Renal cortex interstitium (tissue), 11 donors: ENCODE data around the gene RNF41. TPM values are rescaled to one million over a fixed set of nuclear protein-coding genes. Genes with fewer than 3 reads are reported as not detected.

Source experiments
- DNase-seq, 11 donors: peaks; one replicate each; pipeline ENCODE4 v3.0.0-alpha.2; 2013; ENCODE audit warnings: low read depth in 9 of 11, low spot score in 4 of 11; ENCODE audit errors: extremely low read depth in 1 of 11
- polyA plus RNA-seq, 3 donors: library from polyadenylated mRNA; unstranded; fragments of 120-200 nt; gene quantifications; one replicate each; pipeline ENCODE4 v1.2.1, GENCODE V29; 2013; ENCODE audit not compliant: insufficient read length in 3 of 3

RNF41 gene
- polyA plus RNA-seq, 3 donors: 43.4 to 44.4 (median 44.1) TPM

- peak; percentile 61 to 88 (median 78) for DNase-seq
These were observed 28.6 kb downstream of the RNF41 start for GRCh38 chr12:56193025-56193578.

- DNase-seq: no peak
These were observed 29.1 kb downstream of the RNF41 start for GRCh38 chr12:56192582-56192981.

- DNase-seq: no peak
These were observed 31.0 kb downstream of the RNF41 start for GRCh38 chr12:56190695-56191155.

GRCh38 chr12:56189918-56190694, 31.6 kb downstream of the RNF41 start:
- peak; percentile 83 to 96 (median 90) for DNase-seq

- peak; percentile 75 to 85 (median 80) for DNase-seq
These were observed 32.4 kb downstream of the RNF41 start, which contains the start of gene SMARCC2 for GRCh38 chr12:56189099-56189917. Gene SMARCC2 (minus strand): TSS chr12:56189483. CDS start chr12:56189461, 22 bp downstream.

GRCh38 chr12:56188778-56189098, 33.0 kb downstream of the RNF41 start:
- no peak for DNase-seq

GRCh38 chr12:56188131-56188777, 33.5 kb downstream of the RNF41 start:
- DNase-seq: no peak

GRCh38 chr12:56186957-56187356, 34.8 kb downstream of the RNF41 start:
- no peak for DNase-seq

- DNase-seq: no peak
These were observed 43.4 kb downstream of the RNF41 start for GRCh38 chr12:56178347-56178746.

GRCh38 chr12:56172839-56173238, 48.9 kb downstream of the RNF41 start:
- no peak for DNase-seq

- no peak for DNase-seq
These were observed 52.4 kb downstream of the RNF41 start for GRCh38 chr12:56169229-56169759.

- DNase-seq: no peak
These were observed 56.4 kb downstream of the RNF41 start for GRCh38 chr12:56165369-56165768.

GRCh38 chr12:56164345-56164729, 57.4 kb downstream of the RNF41 start:
- DNase-seq: no peak

GRCh38 chr12:56163533-56164344, 58.0 kb downstream of the RNF41 start:
- no peak for DNase-seq

- DNase-seq: no peak
These were observed 59.0 kb downstream of the RNF41 start for GRCh38 chr12:56162468-56163290.

GRCh38 chr12:56161690-56162351, 59.9 kb downstream of the RNF41 start:
- DNase-seq: no peak
